Measurements from ENCODE around the gene CADM3.

The CADM3 gene

DNA sequence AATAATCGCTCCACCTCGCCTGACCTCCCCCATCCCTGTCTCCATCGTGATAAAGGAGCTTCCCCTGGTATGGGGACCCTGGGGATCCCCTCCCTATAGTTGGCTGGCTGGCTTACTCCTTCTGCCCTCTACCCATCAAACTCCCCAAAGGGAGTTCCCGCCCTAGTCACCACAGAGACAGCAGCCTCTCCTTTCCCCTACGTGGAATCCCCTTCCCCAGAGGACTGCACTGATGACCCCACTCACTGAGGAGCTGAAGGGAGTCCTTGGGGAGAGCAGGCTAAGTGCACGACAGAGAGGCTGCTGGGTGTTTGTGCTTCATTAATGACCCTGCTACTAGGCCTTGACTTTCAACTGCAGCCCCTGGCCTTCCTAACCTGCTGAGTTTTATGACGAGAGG lies 1.9 kb downstream of the CADM3 start:
- DNase-seq: no peak

DNA sequence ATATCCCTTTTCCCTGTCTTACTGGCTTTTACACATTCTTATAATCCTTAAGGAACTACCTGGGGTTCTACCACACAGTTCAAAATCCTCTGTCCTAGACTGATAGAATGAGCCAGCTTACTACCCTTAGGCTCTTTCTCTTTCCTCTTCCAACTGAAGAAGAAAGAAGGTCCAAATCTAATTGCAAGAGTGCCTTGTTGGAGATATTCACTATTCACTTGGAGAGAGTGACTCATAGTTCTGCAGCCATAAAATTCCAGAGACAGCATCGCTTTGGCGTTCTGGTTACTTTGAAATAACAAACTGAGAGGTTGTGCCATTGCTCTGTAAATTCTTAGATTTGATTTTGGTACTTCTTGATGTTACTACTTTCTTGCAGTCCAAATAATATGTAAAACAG lies 4.2 kb downstream of the CADM3 start:
- no peak for DNase-seq

DNA sequence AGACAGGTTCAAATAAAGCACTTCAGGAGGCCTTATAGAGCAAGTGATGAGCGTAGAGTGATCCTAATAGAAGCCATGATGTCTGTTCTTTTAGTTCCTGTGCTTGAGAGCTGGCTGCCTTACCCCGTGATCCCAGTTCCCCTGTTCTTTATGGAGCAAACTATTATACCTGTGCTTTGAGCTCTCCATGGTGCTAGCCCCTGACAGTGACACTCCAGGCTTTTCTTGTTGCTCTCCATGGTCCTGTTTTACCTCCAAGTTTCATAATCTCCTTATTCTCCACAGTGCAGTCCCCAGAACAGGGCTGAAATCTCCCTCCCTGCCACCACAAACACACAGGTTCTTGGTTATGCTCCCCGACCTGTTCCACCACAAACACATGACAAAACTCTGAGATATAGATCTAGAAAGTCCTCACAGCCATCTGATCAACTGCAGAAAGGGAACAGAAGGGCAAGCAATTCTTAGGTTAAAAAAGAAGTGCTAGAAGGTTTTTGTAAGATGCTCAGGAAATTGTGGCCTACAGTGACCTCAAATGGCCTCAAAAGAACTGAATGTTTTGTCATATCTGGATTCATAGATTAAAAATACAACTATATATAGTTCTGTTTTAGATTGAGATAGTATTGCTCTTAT lies 6.0 kb downstream of the CADM3 start:
- peak; percentile 1 for DNase-seq

DNA sequence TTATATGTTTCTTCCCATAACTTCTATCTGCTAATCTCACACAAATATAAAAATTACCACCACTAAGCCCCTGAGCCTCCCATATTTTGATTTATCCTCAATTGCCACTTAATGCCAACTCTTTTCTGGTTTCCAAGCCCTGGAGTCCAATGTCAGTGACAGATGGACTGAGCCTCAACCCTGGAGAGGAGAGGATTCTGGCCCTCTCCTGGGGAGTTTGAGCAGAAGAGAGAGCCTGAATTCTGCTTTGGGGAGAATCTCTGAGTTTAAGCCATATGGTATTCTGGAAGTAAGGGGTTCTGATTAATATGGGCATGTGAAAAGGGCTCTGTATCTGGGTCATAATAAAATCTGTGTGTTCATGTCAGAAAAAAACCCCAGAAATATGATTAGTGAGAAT lies 8.5 kb downstream of the CADM3 start:
- no peak for DNase-seq

DNA sequence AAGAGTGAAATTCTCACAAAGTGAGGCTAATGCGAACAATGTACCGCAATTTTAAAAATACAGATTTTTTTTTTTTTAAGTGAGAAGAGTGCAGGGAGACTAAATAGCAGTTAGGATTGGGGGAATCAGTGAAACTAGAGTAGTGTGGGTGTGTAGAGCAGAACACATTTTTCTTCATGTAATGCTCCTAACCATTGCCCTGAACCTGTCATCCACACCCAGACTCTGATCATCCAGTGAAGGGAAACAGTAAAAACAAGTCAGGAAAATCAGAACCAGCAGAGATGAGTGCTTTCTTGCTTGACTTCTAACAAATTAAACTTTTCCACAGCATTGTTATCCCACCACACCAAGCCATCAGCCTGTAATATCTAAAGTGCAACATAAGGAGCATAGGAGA lies 9.1 kb downstream of the CADM3 start:
- DNase-seq: no peak

DNA sequence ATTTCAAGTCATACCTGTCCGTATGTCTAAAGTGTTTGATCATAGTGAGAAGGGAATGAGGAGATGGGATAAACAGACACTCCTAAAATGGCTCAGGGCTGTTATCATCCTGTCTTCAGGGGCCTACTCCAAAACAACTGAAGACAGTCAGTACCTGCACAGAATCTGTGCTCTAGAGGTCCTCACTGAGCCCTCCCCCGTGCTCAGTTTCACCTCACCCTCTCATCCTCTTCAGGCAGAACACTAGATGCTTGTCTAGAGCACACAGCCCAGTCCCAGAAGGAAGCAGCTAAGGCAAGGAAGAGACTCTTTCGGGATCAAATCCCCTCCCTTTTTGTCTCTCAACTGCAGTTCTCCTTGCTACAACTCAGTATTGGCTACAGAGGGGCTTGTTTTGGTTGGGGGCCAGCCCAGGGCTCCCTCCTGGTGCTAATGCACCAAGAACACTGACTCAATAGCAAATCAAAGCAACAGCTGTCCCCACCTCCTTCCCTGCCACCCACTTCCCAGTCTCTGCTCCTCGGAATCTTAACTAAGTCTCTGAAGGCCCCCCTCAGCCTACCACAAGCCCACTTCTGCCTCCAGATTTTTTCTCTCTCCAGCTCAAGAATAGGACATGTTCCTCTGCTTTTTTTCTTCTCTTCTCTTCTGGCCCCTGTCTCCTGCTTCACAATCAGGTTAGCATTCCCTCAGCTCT lies 10.1 kb downstream of the CADM3 start:
- DNase-seq: no peak

DNA sequence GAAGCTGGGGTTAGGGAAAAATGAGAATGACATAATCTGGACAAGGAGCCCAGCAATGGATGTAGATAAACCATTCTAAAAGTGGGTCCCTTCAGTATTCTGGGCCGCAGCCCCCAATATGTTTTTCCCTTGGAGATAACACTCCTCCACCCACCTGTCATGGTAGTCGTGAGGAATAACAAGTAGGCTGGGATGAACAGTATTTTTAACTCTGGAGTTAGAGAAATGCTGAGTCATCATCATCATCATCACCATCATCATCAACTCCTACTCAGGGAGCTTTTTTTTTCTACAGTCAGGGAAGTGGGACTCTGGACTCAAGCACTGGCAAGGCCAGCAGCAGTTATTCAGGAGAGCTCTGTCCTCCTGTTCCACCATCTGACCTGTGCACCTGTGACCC lies 12.8 kb downstream of the CADM3 start:
- DNase-seq: no peak

DNA sequence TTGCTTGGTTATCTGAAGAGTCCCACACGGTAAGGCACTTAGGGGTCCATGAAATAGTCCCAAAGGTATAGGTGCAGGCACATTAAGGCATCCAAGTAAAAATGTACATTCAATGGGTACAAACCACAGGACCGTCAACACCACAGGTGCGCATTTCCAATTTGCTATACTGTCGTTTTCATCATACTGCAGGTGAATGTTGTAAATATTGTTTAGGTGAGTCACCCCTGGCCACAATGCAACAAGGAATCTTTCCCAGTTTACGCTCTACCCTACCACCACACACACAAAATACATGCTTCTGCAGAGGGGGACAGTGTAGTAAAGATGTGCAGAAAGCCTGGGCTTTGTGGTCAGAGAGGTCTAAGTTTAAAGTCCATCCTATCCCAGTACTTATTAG lies 13.7 kb downstream of the CADM3 start:
- DNase-seq: no peak

DNA sequence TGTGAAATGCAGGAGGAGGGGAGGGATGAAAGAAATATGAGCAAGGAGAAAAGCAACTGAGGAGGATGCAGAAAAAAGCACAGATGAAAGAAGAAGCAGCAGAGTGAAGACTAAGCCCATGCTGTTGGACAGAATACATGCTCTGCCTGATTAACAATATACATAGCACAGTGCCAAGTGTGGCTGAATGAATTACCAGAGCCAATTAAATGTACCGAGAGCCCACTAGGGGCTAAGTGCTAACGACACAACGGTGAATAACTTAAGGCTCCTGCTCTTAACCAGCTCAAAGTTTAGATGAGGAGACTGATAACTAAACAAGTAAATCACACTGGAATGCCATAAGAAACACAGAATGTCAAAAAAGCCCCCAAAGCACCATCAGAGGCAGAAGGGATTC lies 15.6 kb downstream of the CADM3 start:
- no peak for DNase-seq

DNA sequence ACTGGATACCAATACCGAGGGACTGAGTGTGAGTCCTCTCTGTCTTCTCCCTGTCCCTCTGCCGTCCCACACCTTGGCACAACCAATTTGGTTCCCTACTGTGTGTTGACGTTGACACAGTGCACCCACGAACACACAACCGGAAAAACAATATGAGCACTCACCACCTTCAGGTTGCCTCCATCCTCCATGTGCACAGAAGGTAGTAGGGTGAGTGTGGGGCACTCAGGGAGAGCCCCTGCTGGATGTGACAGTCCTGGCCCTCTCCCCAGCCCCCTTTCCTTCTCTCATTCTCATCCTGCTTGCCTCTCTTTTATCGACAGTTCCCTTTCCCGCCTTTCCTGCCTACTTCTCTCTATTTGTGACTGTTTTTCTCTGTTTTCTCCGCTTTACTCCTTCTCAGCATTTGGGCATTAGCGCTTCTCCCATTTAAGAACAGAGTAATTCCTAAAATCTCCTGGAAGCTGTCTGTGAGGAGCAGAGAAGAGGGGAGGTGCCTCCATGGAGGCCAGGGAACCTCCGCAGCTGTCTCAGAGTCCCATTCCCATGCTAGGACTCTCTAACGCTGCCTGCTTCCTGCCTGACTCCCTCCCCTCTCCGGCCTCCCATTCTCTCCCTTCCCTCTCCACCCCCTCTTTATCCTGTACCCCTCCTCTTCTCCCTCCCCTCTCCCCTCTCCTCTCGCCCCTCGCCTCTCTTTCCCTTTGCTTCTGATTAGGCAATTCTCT lies 16.4 kb downstream of the CADM3 start:
- DNase-seq: no peak

DNA sequence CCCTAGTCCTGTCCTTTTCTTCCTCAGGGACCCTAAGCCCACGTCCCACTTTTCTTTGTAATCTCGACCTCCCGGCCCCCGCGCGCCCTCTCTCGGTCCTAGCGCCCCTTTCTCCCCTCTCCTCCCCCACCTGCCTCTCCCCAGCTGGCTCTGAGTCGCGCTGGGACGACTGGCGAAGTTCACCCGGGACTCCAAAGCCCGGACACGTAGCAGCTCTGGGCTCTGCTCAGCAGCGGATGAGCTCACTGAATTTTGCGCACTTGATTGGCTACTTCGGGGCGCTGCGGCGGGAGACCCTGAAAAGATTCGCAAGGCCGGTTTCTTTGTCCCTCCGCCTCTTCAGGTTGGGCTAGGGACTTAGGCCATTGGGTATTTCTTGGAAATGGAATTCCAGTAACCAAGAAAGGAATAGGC lies 17.0 kb downstream of the CADM3 start:
- no peak for DNase-seq

DNA sequence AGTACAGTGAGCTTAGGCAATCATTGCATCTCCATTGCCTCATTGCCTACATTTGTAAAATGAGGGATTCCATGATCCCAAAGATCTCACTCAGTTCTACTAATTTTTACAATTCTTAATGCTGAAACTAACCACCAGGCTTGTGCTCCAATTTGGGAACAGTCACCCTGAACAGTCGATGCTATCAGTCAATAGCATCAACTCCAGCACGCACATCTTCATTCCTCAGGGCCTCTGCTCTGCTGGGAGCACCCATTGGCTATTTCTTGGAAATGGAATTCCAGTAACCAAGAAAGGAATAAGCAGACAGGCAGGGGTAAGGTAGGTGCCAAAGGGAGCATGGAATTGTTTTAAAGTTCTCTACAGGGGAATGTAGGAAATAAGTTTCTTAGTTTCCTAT lies 19.0 kb downstream of the CADM3 start:
- DNase-seq: no peak

DNA sequence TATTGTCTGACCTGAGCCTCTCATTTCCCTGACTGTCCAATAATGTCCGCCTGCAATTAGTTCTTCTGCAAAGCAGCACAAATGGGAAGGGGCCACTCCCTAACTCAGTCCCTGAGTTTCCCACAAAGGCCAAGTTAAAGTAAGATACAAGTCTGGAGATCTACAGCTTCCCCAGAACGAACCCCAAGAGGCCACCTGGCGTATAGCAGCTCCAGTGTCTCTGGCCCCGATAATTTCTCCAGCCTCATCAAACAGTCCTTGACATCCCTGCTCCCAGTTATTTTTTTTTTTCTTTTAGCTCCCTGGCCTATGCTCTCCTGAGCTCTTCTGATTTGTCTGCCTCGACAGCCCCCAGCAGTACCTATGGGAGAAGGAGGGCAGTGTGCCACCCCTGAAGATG lies 25.1 kb downstream of the CADM3 start:
- no peak for DNase-seq

DNA sequence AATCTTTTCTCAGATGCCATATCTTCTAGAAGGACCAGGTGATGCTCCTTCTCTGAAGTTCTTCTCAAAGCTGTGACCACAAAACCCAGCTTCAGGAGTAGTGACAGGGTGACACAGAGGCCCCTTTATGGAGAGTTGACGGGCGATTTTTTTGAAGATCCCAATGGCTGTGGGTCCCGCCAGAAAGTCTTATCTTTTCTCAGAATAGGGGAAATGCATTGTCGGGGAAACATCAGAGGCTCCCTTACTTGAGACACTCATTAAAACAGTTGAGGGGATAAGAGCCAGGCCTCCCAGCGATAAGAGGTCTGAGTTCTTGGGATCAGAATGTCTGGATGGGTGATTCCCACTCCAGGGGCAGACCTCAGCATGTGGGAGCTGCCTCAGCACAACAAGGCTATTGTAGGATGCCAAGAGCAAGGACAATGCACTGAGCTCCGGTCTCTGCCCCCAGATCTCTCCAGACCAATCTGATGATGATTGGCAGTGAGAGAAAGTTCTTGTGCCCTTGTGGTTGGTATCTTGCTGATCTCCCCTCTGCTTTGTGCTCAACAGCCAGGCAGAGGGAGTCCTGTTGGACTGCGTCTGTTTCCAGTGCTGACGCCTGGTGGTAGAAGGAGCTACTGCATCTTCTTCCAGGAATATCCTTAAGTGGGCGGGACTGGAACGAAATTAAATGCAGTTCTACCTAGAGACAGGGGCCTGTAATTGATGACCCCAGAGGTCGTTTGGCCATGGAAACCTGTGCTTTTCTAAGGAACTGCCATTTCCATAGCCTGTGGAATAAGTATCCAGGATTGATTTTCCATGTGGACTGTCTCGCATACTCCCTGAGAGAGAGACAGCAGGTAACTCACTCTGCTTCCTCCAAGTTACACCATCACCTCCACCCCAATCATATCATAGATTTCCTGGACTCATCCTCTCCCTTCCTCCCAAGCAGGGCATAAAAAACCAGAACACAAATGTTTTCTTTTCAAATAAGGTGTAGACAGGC lies 26.4 kb downstream of the CADM3 start:
- DNase-seq: no peak

DNA sequence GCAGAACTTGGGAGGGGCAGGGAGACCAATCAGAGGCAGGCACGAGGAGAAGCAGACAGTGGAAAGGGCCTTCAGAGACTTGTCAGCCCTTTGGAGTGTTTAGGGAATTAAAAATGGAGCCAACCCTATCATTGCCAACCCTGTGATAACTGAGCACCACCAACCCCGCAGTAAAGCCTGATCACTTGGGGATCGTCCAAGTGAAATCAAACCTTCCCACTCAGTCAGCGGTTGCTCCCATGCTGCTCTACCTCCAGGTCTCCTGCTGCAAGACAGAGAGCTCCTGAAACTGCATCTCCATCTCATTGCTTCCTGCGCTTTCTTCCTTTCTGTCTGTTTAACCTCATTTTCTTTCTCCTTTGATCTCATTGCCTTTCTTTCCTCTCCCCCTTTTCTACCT lies 28.5 kb downstream of the CADM3 start:
- DNase-seq: no peak

DNA sequence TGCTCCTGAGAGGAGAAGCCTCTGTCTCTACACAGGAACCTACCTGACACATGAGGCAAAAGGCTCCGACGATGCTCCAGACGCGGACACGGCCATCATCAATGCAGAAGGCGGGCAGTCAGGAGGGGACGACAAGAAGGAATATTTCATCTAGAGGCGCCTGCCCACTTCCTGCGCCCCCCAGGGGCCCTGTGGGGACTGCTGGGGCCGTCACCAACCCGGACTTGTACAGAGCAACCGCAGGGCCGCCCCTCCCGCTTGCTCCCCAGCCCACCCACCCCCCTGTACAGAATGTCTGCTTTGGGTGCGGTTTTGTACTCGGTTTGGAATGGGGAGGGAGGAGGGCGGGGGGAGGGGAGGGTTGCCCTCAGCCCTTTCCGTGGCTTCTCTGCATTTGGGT lies 29.4 kb downstream of the CADM3 start:
- no peak for DNase-seq

DNA sequence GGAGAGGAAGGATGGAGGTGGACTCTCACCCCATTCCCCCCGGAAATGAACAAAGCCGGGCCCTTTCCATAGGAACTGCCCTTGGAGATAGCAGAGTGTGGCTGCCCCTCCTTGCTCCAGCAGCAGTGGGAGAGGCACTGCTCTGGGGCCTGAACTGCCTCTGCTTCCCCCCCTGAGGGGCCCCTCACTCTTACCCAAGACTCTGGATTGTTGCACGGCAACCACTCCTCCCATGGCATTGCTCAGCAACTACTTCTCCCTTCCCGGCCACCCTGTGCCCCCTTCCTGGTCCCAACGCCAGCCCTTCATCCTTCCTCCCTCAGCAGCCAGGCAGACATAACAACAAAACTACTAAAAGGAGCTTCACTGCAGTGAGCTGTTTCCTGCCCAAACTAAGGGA lies 30.2 kb downstream of the CADM3 start:
- DNase-seq: no peak

DNA sequence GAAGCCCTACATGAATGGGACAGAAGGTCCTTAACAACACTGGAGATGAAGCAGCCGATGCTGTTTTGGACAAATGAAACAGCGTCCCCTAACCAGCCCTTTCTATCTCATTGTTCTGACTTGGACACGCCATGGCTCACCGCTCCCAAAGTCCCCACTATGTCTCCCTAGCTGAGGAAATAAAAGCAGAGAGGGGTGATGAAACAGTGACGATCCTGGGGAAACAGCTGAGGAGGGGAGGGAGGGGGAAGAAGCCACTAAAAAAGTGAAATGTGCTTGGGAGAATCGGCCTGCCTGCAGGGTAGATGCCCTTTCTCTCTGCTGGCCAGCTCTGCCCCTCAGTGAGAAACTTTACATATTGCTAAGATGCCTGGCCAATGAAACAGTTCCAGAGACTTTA lies 32.2 kb downstream of the CADM3 start:
- no peak for DNase-seq

DNA sequence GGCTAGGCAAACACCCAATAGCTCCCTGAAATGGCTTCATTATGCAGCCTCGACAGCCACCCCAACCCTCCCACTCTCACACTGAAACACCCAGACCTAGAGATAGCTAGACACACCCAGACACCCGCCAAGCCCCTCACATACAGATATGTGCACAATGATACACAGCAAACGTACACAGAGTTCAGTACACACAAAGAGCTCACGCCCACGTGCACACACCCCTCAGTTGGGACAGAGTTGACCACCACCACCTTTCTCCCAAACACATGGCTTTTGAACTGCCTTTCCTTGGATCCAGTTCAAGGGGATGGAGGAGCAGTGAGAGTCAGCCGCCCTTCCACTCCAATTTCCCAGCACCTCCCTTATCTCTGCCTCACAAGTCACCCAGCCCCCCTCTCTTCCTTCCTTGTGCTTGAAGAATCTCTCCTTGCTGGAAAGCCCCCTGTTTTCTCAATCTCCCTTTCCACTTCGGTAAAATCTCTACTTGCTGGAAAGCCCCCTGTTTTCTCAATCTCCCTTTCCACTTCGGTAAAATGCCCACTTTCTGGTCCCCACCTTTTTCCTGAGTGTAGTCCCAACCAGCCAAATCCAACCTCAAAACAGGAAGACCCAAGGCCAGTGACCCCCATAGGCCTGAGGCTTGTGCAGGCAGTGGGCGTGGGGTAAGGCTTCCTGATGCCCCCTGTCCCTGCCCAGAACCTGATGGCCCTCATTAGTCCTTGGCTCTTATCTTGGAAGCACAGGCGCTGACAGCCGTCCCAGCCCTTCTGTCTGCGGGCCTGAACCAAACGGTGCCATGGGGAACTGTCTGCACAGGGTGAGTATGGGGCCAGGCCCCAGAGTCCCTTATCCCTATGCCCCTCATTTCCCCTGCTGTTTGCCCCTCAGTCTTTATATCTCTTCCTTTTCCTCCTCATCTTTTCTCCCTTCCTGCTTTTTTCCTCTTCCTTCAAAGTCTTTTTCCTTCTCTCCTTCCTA lies 33.0 kb downstream of the CADM3 start, which contains the start of gene ACKR1:
Gene ACKR1 (plus strand): TSS at position 715 of the 981 bp plus-strand sequence. CDS start 85 bp downstream, at position 800.
- no peak for DNase-seq

DNA sequence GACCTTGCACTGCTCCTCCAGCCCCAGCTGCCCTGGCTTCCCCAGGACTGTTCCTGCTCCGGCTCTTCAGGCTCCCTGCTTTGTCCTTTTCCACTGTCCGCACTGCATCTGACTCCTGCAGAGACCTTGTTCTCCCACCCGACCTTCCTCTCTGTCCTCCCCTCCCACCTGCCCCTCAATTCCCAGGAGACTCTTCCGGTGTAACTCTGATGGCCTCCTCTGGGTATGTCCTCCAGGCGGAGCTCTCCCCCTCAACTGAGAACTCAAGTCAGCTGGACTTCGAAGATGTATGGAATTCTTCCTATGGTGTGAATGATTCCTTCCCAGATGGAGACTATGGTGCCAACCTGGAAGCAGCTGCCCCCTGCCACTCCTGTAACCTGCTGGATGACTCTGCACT lies 33.8 kb downstream of the CADM3 start:
- no peak for DNase-seq

DNA sequence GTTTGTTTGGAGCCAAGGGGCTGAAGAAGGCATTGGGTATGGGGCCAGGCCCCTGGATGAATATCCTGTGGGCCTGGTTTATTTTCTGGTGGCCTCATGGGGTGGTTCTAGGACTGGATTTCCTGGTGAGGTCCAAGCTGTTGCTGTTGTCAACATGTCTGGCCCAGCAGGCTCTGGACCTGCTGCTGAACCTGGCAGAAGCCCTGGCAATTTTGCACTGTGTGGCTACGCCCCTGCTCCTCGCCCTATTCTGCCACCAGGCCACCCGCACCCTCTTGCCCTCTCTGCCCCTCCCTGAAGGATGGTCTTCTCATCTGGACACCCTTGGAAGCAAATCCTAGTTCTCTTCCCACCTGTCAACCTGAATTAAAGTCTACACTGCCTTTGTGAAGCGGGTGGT lies 34.7 kb downstream of the CADM3 start:
- no peak for DNase-seq

DNA sequence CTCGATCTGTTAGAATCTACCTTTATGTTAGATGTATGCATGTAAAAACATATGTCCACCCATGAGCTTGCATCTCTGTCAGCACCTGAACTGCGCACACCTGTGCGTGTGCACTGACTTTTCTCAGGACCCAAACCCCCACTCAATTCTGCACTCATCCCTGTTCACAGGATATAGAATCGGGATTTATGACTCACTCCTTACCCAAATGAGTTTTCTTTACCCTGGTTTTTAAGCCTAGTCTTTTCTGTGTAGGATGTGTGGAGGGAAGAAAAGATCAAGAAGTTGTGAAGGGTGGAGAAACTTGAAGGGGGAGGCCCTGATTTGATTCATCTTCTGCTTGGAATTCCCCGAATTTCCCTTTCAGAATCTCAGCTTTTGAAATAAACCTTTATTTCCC lies 35.7 kb downstream of the CADM3 start:
- DNase-seq: no peak

Data from central memory CD4-positive, alpha-beta T cell (primary cell).